ENCODE data around the gene NIT1.
A peak's percentile ranks its signal among the peaks of the same experiment; 100 is the strongest.

NIT1 gene

GRCh38 chr1:161085165-161085564, 32.7 kb upstream of the NIT1 start:
- DNase-seq, result no peak

GRCh38 chr1:161086457-161086856, 31.4 kb upstream of the NIT1 start:
- no peak for DNase-seq

GRCh38 chr1:161088587-161089110, 29.3 kb upstream of the NIT1 start:
- DNase-seq, result peak; percentile 75

- DNase-seq, result no peak
These were observed 28.5 kb upstream of the NIT1 start, which contains the start of gene NECTIN4 for GRCh38 chr1:161089251-161089924. Gene NECTIN4, minus strand, starts transcription at chr1:161089558. Its CDS starts 262 bp downstream, at chr1:161089296.

GRCh38 chr1:161089938-161090337, 28.0 kb upstream of the NIT1 start:
- DNase-seq, result no peak

- DNase-seq, result no peak
These were observed 27.3 kb upstream of the NIT1 start for GRCh38 chr1:161090617-161091016.

GRCh38 chr1:161091093-161091492, 26.8 kb upstream of the NIT1 start:
- no peak for DNase-seq

GRCh38 chr1:161091796-161092507, 26.0 kb upstream of the NIT1 start:
- DNase-seq, result no peak

- peak; percentile 50 for DNase-seq
These were observed 25.3 kb upstream of the NIT1 start for GRCh38 chr1:161092621-161093028.

GRCh38 chr1:161094481-161094880, 23.4 kb upstream of the NIT1 start:
- no peak for DNase-seq

- DNase-seq, result no peak
These were observed 22.7 kb upstream of the NIT1 start for GRCh38 chr1:161095230-161095629.

- no peak for DNase-seq
These were observed 21.9 kb upstream of the NIT1 start for GRCh38 chr1:161096015-161096414.

- peak; percentile 78 for DNase-seq
These were observed 21.4 kb upstream of the NIT1 start for GRCh38 chr1:161096530-161096929.

GRCh38 chr1:161098210-161099068, 19.5 kb upstream of the NIT1 start, which contains the start of gene KLHDC9:
Gene KLHDC9, plus strand, starts transcription at chr1:161098361. Its CDS starts 175 bp downstream, at chr1:161098536.
- peak; percentile 61 for DNase-seq

GRCh38 chr1:161099090-161099802, 18.7 kb upstream of the NIT1 start:
- DNase-seq, result no peak

GRCh38 chr1:161100556-161100955, 17.3 kb upstream of the NIT1 start:
- no peak for DNase-seq

- peak; percentile 13 for DNase-seq
These were observed 11.5 kb upstream of the NIT1 start for GRCh38 chr1:161106431-161106830.

- no peak for DNase-seq
These were observed 6.8 kb upstream of the NIT1 start for GRCh38 chr1:161111117-161111516.

GRCh38 chr1:161111527-161111926, 6.4 kb upstream of the NIT1 start:
- DNase-seq, result no peak

- DNase-seq, result no peak
These were observed 4.0 kb upstream of the NIT1 start for GRCh38 chr1:161113915-161114314.

GRCh38 chr1:161114556-161114955, 3.3 kb upstream of the NIT1 start:
- DNase-seq, result peak; percentile 53

- peak; percentile 96 for DNase-seq
These were observed 2.7 kb upstream of the NIT1 start for GRCh38 chr1:161115132-161115711.
